GM21423 (cell line): ENCODE data around the gene UBXN7.
"Not testable (repeated sequence)": the region's sequence is repeated elsewhere in the genome, so short reads cannot be mapped to it uniquely, and the experiment has no call there.

Experiments
- ATAC-seq: cut with Tn5 transposase; IDR thresholded peaks from one replicate; pipeline ENCODE4 v1.9.1; 2021; ENCODE audit warnings: mild to moderate bottlenecking, moderate library complexity; ENCODE audit not compliant: unreplicated experiment

UBXN7 gene

DNA sequence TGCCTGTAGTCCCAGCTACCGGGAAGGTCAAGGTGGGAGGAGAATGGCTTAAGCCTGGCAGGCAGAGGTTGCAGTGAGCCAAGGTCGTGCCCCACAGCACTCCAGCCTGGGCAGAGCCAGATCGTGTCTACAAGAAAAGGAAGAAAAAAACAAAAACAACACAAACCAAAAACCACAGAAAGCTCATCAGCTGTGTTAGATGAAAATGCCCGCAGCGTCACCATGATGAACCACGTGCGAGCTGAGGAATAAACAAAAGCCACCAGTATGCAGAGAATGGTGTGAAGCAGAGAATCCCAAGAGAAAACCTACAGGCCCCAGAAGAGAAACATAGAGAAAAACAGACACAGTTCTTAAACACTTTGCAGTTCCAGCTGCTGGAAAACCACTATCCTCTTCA is 74.3 kb downstream of the UBXN7 start:
- no peak for ATAC-seq

DNA sequence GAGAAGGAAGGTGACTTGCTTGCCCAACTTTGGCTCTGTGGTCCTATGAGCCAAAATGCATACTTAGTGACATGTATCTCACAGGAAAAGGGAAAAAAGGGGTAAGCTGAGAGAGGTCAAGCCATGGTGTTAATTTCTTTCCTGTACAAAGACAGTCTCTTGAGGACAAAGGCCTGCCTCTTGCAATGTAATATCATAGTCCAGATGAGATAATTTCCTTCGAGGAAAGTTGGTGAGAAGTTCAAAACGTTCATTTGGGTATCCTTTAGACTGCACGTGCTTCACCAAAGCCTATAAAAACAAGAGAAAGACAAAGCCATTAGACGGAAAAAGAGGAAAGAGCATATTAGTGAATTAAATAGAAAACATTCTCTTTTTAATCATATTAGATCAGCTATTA is 75.7 kb downstream of the UBXN7 start:
- ATAC-seq, result no peak

DNA sequence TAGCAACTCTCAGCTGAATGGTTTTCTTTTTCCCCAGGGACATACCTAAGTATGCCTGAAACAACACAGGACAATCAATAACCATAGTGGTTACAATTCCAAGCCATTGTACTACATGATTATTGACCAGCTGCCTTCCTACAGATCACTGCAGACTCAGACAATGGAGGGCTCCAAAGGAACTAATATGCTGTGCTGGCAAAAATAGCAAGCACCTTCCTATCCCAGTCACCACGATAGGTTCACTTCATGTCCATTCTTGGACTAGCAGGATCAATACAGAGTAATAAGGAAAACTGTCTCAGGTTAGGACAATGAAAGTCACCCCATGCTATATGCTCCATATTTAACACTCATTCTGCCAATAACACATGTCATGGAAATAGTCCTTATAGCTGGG is 76.6 kb downstream of the UBXN7 start:
- no peak for ATAC-seq

DNA sequence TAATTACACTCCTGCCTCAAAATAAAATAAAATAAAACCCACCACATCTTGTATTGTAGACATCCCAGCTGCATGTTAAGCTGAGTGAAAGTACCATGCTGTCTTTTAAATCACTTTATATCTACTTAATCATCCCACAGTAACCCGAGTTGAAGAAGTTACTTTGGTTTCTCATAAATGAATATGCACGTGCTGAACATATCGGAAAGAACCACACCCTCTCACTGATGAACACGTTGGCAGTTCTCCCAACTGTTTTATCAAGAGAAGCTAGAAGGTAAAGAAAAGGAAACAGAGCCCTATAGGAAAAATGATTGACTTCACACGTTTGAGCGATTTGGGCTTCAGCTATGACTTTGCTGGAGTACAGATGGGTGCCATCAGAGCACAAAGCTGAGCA is 78.1 kb downstream of the UBXN7 start:
- ATAC-seq, result no peak

DNA sequence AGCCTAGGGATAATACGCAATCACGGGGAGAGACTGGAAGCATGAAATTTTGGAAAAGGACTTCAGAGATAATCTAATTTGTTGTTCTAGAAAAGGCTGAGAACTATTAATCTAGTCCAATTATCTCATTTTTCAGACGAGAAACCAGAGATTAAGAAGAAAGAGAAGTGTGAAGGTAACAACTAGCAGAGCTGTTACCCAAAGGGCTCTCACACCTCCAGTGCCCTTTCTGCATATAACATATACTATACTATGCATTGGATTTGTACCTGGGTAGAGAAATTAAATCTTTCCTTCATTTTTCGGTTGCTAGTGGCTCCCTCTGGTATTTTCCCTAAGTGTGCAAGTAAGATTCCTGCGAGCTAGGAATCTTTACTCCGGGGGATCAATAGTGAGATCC is 80.7 kb downstream of the UBXN7 start:
- ATAC-seq, result no peak

DNA sequence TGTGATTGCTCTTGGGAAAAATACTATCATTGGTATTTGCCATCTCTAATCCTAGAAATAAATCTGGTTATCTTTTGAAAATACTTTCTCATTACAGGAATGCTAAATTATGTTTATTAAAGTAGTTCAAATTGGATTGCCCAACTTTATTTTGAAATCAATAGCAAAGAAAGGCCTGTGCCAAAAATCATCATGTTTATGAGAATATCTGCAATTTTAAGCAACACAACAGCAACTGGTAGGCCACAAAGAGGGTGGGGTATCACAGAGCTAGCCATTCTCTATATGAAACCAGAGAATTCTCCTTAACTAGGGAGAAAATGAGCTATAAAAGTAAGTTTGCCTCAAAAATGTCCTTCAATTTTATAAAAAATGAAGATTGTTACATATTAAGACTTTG is 82.2 kb downstream of the UBXN7 start:
- no peak for ATAC-seq

DNA sequence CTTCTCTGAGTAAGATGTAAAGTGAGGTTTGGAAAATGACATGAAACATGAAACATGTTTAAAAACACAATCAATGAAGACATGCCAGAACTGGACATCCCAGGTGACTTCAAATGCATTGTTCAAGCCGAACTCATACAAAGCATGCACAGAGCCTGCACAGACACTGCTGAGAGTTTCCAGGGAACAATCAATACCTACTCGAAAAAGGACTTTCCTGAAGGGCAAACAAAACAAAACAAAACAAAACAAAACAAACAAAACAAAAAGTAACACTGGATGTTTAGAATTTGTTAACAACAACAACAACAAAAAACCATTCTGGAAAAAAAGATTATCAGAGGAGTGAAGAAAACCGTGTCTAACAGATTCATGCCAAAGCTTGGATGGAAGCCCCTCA is 83.5 kb downstream of the UBXN7 start:
- ATAC-seq, result no peak

DNA sequence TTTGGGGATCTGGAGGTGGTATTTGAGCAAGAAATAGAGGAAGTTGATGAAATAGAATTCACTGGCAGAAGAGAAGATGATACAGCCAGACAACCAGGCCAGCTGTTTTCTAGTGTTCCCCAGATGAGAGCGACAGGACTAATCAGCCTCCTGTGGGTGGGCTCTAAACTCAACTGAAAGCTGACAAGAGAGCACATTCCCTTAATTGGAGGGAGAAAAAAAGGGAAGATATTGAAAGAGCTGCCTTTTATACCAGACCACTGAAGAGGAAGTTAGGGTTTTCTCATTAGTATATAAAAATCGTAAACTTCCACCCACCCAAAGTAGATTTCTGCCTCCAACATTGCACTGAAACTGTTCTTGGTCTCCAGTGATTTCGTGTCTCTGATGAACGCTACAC is 87.6 kb downstream of the UBXN7 start:
- no peak for ATAC-seq

DNA sequence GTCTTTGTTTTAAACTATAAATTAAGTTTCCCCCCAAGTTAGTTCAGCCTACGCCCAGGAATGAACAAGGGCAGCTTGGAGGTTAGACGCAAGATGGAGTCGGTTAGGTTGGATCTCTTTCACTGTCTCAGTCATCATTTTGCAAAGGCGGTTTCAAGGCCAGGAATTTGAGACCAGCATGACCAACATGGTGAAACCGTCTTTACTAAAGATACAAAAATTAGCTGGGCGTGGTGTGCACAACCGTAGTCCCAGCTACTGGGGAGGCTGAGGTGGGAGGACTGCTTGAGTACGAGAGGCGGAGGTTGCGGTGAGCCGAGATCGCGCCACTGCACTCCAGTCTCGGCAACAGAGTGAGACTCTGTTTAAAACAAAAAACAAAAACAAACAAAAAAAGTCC is 88.3 kb downstream of the UBXN7 start:
- ATAC-seq, result not testable (repeated sequence)

DNA sequence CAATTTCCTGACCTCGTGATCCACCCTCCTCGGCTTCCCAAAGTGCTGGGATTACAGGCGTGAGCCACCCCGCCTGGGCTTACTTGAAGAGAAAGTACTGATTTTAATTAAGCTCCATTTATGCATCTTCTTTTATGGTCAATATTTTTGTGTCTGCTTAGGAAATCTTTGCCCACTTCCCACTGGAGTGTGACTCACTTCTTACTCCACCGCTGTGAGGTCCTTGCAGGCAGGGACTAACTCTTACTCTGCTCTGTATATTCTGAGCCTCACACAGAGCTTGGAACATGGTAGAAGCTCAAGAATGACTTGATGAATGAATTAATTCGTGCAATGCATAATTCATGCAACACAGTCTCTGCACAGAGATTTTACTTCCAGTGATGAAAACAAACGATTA is 91.1 kb downstream of the UBXN7 start:
- no peak for ATAC-seq

DNA sequence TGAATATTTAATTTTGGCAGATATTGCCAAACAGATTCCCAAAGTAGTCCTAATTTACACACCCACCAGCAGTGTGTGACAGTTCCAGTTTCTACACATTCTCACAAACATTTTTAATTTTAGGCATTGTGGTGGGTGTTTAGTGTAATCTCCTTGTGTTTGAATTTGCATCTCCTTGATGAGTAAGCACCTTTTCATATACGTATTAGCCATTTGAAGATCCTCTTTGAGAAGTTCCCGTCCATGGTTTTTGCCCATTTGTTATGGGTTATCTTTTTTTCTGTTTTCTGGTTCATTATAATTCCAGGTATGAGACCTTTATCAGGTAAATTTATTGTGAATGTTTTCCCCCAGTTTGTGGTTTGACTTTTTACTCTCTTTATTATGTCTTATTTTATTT is 91.8 kb downstream of the UBXN7 start:
- ATAC-seq, result no peak

DNA sequence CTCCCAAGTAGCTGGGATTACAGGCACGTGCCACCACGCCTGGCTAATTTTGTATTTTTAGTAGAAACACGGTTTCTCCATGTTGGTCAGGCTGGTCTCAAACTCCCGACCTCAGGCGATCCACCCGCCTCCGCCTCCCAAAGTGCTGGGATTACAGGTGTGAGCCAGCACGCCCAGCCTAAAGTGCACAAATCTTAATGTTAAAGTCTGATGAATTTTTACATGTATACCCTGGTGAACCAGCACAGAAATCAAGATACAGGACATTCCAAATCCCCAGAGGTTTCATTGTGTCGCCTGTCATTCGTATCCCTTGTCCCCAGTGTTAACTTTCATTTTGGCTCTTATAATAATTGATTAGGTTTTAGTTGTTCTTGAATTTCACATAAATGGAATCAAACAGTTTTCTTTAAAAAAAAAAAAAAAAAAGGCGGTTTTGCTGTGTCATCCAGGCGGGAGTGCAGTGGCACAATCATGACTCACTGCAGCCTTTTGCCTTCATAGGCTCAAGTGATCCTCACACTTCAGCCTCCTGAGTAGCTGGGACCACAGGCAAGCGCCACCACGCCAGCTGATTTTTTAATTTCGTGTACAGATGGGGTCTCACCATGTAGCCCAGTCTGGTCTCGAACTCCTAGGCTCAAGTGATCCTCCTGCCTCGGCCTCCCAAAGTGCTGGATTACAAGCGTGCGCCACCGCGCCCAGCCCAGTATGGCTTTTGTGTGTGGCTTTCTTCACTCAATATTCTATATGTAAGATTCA is 92.6 kb downstream of the UBXN7 start:
- ATAC-seq, result no peak

DNA sequence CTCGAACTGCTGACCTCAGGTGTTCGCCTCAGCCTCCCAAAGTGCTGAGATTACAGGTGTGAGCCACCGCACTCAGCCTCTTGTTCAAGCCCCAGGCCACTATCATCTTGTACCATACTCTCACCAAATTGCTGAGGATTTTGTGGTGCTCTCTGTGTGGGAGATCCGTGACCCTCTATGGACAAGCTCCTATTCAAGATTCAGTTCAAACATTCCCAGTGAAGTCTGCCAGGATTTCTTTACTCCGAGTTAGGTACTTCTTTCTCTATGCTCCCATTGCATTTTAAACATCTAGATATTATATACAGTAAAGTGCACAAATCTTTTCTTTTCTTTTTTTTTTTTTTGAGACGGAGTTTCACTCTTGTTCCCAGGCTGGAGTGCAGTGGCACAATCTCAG is 93.2 kb downstream of the UBXN7 start:
- ATAC-seq, result no peak

DNA sequence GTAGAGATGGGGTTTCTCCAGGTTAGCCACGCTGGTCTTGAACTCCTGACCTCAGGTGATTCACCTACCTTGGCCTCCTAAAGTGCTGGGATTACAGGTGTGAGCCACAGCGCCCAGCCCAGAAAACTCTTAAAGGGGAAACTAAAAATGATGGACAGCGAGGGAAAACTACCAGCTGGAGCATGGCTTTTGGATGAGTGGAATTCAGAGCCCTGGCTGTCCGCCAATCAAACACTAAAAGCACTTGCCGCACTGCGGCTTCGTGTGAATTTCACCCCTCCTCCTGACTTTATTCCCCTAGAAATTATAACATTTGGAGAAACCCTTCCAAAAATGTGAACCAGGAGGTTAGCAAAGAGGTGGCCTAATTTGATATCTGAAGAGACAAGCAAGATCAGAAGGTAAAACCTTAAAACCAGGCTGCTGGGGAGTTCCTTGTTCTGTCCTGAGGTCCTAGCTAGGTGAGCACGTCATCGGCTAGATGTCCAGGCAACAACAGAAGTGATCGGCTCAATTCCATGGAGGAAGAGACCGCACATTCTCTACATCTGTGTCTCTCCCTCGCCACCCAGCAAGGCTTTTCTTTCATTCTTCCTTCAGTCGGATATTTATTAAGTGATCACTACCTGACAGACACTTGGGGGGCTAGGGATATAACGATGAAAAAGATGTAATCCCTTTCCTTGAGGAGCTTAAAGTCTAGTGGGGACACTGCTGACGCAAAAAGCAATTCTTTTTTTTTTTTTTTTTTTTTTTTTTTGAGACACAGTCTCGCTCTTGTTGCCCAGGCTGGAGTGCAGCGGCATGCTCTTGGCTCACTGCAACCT is 95.7 kb downstream of the UBXN7 start:
- ATAC-seq, result no peak

DNA sequence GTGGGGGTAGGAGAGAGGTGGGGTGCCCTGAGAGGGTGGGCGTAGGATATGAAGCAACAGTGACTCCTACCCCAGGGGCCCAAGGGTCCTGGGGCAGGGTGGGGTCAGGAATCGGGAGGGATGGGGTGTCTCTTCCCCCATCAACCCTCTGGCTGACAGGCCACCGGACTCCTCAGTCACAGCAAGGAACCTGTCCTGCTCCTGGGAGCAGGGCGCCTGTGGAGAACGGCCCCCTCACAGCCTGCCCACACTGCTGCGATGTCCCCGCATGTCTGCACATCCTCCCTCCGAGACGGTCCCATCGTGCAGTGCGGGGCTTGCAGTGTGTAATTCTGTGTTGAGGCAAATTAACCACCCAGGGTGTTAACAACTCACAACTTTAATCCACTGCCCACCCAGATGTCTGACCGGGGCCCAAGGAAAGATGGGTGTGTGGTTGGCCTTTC is 96.7 kb downstream of the UBXN7 start:
- ATAC-seq, result no peak

DNA sequence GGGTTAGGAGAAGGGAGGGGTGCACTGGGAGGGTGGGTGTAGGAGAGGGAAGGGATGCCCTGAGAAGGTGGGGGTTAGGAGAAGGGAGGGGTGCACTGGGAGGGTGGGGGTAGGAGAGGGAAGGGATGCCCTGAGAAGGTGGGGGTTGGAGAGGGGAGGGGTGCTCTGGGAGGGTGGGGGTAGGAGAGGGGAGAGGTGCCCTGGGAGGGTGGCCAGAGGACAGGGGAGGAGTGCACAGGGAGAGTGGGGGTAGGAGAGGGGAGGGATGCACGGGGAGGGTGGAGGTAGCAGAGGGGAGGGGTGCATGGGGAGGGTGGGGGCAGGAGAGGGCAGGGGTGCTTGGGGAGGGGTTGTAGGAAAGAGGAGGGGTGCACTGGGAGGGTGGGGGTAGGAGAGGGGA is 97.2 kb downstream of the UBXN7 start:
- no peak for ATAC-seq

DNA sequence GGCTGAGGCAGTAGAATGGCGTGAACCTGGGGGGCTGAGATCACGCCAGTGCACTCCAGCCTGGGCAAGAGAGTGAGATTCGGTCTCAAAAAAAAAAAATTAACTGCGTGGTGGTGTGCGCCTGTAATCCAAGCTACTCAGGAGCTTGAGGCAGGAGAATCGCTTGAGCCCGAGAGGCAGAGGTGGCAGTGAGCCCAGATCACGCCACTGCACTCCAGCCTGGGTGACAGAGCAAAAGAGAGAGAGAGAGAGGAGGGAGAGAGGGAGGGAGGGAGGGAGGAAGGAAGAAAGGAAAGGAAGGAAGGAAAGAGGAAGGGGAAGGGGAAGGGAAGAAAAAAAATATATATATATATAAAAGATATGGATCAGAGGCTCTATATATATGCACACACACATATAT is 100.1 kb downstream of the UBXN7 start:
- no peak for ATAC-seq

DNA sequence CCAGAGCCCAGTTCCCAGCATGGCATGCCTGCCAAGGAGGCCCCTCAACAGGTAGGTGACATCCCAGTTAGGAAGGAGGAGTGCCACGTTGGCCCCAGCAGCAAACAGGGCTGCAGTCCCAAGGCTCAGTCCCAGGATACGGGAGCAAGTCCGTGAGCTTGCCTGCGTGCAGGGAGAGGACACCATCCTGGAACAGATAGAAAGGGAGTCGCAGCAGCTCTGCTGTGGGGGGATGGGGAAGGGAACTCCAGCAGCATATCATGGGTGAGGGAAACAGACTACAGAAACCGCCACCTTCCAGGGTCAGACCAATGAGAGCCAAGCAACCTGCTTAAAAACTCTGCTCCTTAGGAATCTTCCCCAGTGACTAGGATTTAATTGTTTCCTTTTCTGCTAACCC is 104.8 kb downstream of the UBXN7 start:
- no peak for ATAC-seq

DNA sequence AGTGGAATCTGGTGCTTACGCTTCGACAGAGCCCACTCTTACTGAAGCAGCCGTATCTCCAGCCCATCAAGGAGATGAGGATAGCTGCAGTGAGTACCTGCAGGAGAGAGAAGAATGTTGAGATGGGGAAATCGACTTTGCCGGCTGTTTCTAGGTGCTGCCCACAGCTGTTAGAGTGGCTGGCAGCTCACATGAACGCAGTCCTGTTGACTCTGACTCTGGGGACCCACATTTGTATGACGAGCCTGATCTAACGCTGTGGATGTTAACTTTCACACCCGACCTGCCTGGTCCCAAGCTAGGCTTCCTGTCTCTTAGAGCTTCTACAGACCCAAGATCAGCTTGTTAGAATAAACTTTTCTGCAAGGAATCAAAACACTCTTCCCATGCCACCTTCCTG is 105.3 kb downstream of the UBXN7 start:
- no peak for ATAC-seq

DNA sequence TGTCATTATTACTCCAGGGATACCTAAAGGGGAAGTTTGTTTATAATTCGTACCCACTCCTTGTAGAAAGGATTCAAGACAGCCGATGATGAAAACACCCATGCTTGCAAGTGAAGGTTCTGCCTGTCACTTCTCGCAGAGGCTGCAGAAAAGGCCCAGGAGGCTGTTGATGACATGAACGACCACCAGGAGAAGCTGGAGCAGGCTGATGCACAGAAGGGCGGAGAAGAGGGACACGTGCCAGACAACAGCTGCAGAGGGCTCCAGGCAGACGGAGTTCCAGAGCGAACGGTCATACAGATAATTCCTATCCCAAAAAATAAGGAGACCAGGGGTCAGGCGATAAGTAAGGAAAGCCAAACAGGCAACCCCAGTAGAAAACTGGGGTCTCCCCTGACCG is 108.5 kb downstream of the UBXN7 start:
- no peak for ATAC-seq

DNA sequence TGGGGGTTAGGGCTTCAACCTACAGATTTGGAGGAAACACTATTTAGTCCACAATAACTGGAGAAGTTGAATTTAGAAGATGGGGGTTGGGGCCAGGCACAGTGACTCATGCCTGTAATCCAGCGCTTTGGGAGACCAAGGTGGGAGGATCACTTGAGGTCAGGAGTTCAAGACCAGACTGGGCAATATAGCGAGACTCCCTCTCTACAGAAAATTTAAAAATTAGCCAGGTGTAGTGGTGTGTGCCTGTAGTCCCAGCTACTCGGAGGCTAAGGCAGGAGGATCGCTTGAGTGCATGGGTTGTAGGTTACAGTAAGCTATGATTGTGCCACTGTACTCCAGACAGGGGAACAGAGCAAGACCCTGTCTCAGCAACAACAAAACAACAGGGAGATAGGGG is 109.2 kb downstream of the UBXN7 start:
- no peak for ATAC-seq

DNA sequence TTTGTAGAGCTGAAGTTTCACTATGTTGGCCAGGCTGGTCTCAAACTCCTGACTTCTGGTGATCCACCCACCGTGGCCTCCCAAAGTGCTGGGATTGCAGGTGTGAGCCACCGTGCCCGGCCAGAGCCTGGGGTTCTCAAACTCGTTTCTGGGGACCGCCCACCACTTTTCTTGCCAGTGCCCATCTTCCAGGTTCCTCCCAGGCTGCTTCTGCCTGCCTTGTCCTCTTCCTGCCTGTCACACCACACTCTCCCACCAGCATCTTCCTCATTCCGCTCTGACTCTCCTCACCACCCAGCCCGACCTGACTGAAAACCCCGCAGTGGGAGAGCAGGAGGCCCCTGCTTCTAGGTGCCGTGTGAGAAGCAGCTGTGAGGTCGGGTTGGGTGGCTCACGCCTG is 111.1 kb downstream of the UBXN7 start:
- ATAC-seq, result no peak
